Measurements from ENCODE around the gene ODF2L.

ODF2L gene

GRCh38 chr1:86305731-86306130, 90.4 kb downstream of the ODF2L start:
- no peak for DNase-seq

GRCh38 chr1:86303041-86303690, 93.0 kb downstream of the ODF2L start:
- no peak for DNase-seq
